Ramos (cell line): ENCODE data around the gene MRNIP.

ENCODE experiments used
- in situ Hi-C: fragments of 300-500 bp; cut with MboI; formaldehyde crosslinking; loops from one replicate; pipeline ENCODE4 v1.14.3; 2022; ENCODE audit warnings: low sequenced_read_pairs; ENCODE audit not compliant: unreplicated experiment

The MRNIP gene

DNA sequence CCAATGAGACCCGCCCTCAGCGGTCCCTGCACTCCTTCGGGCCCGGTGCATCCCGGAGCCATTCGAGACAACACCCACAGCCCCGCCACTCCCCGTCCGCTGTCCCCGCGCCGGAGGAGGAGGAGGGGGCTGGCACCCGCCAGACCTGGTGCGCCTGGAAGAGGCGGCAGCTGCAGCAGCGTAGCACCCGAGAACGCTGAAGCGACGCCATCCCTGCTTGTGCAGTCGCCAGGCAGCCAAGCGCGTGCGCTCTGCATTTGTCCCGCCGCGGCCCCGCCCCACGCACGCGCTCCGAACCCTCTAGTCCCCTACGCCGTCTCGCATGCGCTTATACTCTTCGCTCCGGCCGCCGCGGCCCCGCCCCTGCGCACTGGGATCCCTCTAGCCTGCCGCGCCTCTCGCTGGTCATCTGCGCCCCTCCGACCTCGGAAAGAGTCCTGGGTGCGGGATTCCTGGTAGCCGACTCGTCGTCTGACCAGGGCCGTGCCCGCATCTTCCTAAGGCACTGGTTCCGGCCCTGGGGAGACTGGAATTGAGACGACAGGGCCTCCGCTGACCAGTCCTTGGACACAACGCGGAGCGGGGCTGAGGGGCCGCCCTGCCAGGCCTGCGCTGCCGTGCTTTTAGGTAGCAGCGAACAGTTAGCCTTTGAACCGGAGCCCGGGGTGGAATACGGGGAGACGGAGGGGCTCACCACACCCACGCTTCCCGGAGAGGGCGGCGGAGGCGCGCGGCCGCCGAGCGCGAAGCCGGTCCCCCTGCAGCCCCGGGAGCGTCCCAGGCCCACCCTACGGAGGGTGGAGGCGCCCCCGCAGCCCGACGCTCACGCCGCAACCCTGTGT lies at the start of gene MRNIP:
Gene MRNIP, minus strand, starts transcription at position 232 of the 842 bp plus-strand sequence. Its CDS starts 21 bp downstream, at position 211.
- in situ Hi-C loops = no loop called here

GRCh38 chr5:179907556-179908324 lies 49.1 kb upstream of the MRNIP start, which contains the start of gene TBC1D9B:
TSS of gene TBC1D9B (minus strand) at chr5:179907897. CDS start at chr5:179907821, 76 bp downstream.
- in situ Hi-C loops = no loop called here

DNA sequence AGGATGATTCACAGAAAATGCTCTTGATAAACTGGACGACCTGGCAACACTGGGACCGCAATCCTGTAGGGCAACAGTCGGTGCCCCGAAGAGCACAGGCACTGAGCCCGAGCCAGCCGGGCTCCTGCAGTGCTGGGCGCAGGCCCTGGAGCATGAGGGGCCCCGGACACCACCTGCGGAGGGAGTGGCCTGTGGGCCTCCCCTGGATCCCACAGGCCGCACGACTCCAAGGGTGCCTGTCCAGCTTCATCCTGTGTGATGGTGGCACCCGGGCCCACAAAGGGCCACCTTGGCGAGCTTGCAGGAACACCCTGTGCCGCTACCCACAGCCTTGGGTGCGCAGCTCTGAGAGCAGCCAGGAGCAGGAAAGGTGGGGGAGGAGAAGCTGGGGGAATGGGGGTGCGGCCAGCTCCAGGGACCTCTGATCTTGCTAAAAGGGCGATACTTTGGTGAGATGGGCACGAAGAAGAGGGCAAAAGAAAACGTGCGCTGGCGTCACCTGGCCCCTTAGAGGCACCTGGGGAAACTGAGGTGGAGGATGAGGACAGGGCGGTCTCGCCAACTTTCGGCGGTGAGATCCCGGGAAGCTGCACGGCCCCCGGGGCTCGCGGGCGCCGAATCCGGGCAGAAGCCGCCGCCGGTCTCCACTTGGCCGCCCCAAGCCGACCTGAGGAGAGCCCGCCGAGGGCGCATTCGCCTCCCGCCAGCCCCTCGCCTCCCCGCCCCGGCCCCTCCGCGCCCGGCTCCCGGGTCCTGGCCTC lies 48.4 kb upstream of the MRNIP start:
- in situ Hi-C loops = no loop called here

DNA sequence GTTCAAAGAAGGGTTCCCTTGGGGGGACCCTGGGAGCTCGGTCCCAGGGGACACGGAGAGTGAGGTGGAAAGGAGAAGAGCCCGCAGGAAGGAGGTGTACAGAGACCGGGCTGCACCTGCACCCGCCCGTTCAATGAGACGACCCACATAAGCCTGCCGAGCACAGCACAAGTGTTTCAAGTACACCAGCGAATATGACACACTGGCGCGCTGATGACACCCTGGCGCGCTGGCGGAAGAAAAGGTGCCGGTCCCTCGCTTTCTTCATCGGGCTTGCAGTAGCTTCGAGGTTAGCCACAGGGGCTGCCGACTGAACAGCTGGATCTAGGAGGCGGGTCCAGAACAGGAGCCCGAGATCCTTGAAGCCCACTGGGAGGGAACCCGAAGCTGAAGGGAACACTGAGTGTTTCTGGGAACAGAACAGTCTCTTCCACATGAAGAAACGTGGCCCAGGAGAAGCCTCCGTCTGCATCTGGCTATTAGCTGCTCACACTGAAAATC lies 47.7 kb upstream of the MRNIP start:
- in situ Hi-C loops = no loop called here

DNA sequence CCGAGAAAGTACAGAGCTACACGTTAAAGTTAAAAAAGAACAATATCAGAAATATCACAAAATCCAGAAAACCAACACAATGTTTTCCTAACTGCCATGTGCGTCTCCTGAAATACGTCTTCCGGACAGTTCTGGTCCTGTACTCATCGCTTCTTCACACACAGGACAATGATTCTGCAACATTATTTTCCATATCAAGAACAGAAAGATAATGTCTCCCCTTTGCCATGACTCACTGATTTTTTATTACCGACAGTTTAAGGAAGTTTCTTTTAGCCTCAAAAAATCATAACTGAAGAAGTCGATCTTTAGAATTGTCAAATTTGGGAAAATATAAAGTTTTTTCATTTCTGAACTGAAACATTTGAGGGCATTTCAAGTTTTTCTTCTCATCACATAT lies 46.5 kb upstream of the MRNIP start:
- in situ Hi-C loops = no loop called here

DNA sequence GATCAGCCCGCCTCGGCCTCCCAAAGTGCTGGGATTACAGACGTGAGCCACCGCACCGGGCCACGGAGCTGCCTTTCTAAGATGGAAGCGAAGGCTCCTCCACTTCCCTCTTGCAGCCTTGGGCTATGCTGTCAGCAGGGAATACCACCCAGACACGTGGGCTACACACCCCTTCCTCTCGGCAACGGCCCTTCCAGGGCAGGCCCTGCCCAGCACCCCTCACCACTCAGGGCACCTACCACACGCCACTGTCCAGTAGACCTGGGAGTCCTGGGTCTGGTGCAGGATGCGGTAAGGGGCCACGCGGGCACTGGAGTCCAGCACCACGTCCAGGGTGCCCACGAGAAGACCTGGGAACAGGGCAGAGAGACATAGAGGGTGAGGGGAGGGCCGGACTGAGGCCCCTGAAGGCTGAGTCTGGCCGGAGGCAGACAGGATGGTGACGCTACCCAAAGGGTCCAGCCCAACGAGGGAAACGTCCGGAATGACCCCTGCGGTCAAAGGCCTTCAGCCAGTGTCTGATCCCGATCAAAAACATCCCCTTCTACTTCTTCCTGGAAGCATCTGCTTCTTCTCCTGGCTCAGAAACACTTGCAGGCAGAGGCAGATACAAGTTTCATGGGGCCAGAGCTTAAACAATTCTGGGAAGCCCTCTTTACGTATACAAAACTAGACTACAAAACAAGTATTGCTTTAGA lies 46.0 kb upstream of the MRNIP start:
- in situ Hi-C loops = no loop called here

DNA sequence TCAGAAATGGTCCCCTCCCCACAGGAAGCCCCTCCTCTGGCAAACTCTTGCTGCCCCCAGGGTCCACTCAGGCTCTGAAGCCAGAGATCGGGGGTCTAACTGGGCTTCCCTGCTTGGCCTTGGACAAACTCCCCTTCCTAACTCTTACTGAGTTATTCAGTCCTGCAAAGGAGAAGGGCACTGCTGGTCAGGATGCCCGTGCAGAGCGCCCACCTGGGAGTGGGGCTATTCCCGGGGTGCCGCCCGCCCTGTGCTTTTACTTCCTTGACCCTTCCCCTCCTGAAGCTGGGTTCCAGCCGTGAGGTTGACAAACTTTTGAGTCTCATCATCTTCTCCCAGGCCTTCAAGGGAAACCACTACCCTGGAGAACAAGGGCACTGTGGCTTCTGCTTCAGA lies 44.1 kb upstream of the MRNIP start:
- in situ Hi-C loops = no loop called here

DNA sequence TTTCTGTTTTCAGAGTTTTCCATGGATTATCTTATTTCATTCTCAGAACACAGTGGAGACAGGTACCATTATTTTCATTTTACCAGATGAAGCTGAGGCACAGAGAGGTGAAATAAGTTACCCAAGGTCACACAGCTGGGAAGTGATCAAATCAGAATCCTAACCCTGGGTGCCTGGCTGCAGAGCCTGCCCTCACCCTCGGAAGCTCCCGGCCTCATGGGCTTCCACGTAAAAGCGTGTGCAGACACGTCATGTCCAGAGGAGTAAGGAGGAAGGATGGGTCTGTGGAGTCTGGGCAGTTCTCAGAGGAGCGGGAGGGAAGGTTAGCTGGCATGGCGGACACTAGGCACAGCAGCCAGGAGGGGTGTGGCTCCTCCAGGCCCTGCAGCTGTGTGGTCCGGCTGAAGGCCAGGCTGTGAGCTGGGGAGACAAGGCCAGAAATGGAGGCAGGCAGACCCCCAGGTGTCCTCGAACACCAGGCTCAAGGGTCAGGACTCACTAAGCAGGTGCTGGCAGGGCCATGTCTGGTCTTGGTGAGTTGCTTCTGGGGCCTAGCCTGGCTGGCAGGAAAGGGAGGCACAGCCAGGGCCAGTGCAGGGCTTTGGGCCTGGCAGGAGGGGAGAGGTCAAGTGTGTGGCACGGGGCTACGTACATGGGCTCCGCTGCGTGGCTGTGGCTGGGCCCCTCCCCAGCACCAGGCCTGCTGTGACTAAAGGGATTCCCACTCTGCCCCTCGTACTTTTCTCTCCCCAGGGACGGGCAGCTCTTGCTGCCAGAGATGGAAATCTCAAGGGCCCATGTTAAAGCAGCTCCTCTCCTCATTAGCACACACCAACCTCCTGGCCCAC lies 43.5 kb upstream of the MRNIP start:
- in situ Hi-C loops = no loop called here

DNA sequence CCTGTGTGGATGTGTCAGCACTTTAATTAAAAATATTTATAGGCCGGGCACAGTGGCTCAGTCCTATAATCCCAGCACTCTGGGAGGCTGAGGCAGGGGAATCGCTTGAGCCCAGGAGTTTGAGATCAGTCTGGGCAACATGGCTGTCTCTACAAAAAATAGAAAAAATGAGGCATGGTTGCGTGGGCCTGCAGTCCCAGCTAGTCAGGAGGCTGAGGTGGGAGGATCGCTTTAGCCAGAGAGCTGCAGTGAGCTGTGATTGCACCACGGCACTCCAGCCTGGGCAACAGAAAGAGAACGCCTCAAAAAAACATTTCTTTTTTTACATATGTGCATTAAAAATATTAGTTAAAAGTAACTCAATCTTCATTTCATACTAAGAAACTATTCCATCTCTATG lies 42.8 kb upstream of the MRNIP start:
- in situ Hi-C loops = no loop called here

DNA sequence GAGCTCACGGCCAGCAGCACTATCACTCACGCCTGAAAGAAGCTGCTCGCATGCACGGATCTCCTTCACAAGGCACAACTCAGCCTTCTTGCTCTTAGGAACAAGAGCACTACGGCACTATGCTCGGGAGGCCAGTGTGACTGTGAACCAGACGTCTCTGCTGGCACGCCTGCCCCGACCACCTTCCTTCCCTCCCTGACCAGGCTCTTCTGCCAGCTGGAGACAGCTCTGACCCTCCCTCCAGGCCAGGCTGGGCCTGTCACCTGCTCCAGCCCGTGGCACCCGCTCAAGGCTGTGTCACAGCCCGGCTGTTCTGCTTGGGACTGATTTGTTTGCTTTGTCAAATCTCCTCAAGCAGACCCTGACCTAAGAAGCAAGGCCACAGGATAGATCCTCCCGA lies 42.1 kb upstream of the MRNIP start:
- in situ Hi-C loops = no loop called here

GRCh38 chr5:179900206-179900605 lies 41.6 kb upstream of the MRNIP start:
- in situ Hi-C loops = no loop called here

DNA sequence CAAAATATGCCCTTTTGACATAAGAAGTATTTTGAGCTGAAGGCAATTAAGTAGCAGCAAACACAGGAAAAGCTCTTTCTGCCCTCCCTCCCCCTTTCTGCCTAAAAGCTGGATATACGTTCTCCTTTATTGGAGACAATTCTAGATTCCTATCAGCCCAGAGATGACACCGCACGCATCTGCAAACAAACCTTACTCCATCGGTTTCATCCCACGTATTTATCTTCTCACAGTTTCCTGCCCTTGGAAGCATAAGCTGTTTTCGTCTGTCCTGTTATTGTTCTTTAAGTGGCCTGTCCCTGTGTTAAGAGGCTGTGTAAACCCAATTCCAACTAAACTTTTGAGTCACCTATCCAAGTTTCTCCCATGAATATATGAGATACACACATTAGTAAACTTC lies 37.2 kb upstream of the MRNIP start:
- in situ Hi-C loops = no loop called here

DNA sequence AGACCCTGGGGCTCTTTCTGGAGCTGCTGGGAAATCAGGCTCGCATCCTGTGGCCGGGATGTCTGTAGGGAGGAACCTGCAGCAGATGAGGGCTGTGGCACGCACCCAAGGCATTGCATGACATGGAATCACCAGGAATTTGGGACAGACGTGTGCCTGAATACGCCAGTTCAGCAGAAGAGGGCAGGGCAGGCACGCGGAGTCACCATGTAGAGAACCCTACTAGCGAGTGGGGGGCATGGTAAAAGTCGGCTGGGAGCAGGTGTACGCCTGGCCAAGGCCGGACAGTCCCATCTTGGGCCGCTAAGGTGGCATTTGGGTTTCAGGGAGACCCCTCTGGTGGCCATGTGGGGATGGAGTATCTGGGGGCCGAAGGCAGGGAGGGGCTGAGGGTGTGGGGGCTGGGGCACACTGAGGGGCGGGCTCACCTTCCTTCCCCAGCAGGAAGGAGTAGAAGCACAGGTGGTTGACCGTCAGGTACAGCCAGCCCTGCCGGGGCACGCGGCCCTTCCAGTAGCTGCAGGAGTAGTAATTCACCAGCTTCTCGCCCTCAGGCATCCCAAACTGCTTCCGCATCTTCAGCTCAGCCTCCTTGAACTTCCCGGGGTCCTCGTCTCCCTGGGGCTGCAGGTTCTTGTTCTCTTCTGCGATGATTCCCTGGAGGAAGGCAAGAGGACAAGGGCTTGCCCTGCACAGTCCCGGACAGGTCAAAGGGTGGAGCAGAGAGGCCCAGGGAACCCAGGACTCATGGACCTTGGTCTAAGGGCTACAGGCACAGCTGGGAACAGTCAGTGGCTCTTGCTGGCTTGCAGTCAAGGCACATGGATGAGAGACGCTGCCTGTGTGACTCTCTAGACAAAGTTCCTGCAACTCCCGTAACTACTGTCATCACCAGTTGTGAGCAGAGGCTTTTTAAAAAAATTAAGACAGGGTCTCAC lies 35.6 kb upstream of the MRNIP start:
- in situ Hi-C loops = no loop called here

GRCh38 chr5:179893076-179893957 lies 34.7 kb upstream of the MRNIP start:
- in situ Hi-C loops = no loop called here

- in situ Hi-C loops = no loop called here
These were observed 33.6 kb upstream of the MRNIP start for GRCh38 chr5:179892255-179892654.

GRCh38 chr5:179890751-179891682 lies 32.4 kb upstream of the MRNIP start:
- in situ Hi-C loops = no loop called here
